ENCODE measurements around the gene KIF3A.

KIF3A gene

DNA sequence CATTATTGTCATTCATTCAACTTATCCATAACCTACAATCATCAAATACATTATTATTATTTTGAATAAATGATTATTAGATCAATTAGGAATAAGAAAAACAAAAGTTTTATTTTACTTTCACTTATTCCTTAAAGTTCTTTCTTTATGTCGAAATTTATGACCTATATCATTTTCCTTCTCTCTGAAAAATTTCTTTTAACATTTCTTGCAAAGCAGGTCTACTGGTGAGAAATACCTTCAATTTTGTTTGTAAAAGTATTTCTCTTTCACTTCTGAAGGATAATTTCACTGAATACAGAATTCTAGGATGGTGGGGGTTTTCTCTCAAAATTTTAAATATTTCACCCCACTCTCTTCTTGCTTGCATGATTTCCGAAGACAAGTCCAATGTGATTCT is 7.3 kb upstream of the KIF3A start:
- Histone ChIP-seq H3K27me3 (ENCODE audit: insufficient read depth, low read length) (peaks cover 3% of the 10 kb centered on the region; the same call in 1 of the 2 replicates), H3K9ac (ENCODE audit: low read length) (no peak overlapping the region)
- TF ChIP-seq, protein P1, sequence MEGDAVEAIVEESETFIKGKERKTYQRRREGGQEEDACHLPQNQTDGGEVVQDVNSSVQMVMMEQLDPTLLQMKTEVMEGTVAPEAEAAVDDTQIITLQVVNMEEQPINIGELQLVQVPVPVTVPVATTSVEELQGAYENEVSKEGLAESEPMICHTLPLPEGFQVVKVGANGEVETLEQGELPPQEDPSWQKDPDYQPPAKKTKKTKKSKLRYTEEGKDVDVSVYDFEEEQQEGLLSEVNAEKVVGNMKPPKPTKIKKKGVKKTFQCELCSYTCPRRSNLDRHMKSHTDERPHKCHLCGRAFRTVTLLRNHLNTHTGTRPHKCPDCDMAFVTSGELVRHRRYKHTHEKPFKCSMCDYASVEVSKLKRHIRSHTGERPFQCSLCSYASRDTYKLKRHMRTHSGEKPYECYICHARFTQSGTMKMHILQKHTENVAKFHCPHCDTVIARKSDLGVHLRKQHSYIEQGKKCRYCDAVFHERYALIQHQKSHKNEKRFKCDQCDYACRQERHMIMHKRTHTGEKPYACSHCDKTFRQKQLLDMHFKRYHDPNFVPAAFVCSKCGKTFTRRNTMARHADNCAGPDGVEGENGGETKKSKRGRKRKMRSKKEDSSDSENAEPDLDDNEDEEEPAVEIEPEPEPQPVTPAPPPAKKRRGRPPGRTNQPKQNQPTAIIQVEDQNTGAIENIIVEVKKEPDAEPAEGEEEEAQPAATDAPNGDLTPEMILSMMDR (IDR thresholded peaks at IDR 0.05; ENCODE audit: low read length) = no peak
- no peak for TF ChIP-seq EZH2 (IDR thresholded peaks at IDR 0.05; ENCODE audit: borderline replicate concordance, low read length)

DNA sequence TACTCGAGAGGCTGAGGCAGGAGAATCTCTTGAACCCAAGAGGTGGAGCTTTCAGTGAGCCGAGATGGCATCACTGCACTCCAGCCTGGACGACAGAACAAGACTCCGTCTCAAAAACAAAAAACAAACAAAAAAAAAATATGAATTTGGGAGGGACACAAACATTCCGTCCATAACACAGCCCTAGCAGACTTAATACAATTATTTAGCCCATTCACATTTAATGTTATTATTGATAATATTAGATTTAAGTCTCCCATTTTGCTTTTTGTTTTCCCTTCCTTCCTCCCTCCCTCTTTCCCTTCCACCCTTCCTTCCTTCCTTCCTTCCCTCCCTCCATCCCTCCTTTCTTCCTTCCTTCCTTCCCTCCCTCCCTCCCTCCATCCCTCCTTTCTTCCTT is 5.3 kb upstream of the KIF3A start:
- no peaks in the 10 kb centered on the region for H3K36me3 ChIP-seq (ENCODE audit: insufficient read depth, low read length)
- no peaks in the 10 kb centered on the region for H4K20me1 ChIP-seq (ENCODE audit: insufficient read depth, low read length)
- no peak overlapping the region for H3K9ac ChIP-seq (ENCODE audit: low read length)
- no peaks in the 10 kb centered on the region for H3F3A ChIP-seq (ENCODE audit: insufficient read depth, low read length)
- H3K27ac ChIP-seq (ENCODE audit: low read depth, low read length, poor library complexity, severe bottlenecking) = no peak overlapping the region
- H3K79me2 ChIP-seq (ENCODE audit: insufficient read depth, low read length) = no peaks in the 10 kb centered on the region
- peaks cover 3% of the 10 kb centered on the region; the same call in 1 of the 2 replicates for H3K27me3 ChIP-seq (ENCODE audit: insufficient read depth, low read length)
- H3K9me2 ChIP-seq (ENCODE audit: low read depth, low read length) = no peaks in the 10 kb centered on the region
- H3K4me1 ChIP-seq (ENCODE audit: insufficient read depth, low read length, severe bottlenecking) = peaks cover 18% of the 10 kb centered on the region
- no peak overlapping the region for H3K4me2 ChIP-seq (ENCODE audit: low read length)
- TF ChIP-seq, protein P1 (IDR thresholded peaks at IDR 0.05; ENCODE audit: low read length) = no peak
- TF ChIP-seq EZH2 (IDR thresholded peaks at IDR 0.05; ENCODE audit: borderline replicate concordance, low read length) = no peak
- H3K4me3 ChIP-seq (ENCODE audit: low read depth, low read length, poor library complexity, severe bottlenecking) = no peak overlapping the region
- H2AFZ ChIP-seq (ENCODE audit: low read length) = no peak overlapping the region
- no peaks in the 10 kb centered on the region for H3K9me3 ChIP-seq (ENCODE audit: low read length)

More for the DNA sequence above, 7.3 kb upstream of the KIF3A start:
- no peaks in the 10 kb centered on the region for H3K9me3 ChIP-seq (ENCODE audit: low read length)
- no peaks in the 10 kb centered on the region for H4K20me1 ChIP-seq (ENCODE audit: insufficient read depth, low read length)
- H3K27ac ChIP-seq (ENCODE audit: low read depth, low read length, poor library complexity, severe bottlenecking) = no peak overlapping the region
- no peak overlapping the region for H2AFZ ChIP-seq (ENCODE audit: low read length)
- no peak overlapping the region for H3K4me2 ChIP-seq (ENCODE audit: low read length)
- H3F3A ChIP-seq (ENCODE audit: insufficient read depth, low read length) = no peaks in the 10 kb centered on the region
- H3K4me1 ChIP-seq (ENCODE audit: insufficient read depth, low read length, severe bottlenecking) = peaks cover 14% of the 10 kb centered on the region
- H3K79me2 ChIP-seq (ENCODE audit: insufficient read depth, low read length) = no peaks in the 10 kb centered on the region
- no peaks in the 10 kb centered on the region for H3K36me3 ChIP-seq (ENCODE audit: insufficient read depth, low read length)
- H3K9me2 ChIP-seq (ENCODE audit: low read depth, low read length) = no peaks in the 10 kb centered on the region
- no peak overlapping the region for H3K4me3 ChIP-seq (ENCODE audit: low read depth, low read length, poor library complexity, severe bottlenecking)

DNA sequence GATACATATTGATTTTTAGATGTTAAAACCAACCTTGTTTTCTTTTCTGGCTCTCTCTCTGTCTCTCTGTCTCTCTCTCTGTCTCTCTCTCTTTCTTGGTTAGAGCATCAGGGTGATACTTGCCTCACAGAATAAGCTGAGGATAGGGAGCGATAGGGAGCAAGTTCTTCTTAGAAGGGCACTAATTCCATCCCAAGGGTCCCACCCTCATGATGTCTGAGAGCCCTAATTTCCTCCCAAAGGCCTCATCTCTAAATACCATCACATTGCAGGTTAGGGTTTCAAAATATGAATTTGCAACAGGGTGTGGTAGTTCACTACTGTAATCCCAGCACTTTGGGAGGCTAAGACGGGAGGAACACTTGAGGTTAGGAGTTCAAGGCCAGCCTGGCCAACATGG is 4.8 kb upstream of the KIF3A start:
- H3K9ac ChIP-seq (ENCODE audit: low read length) = no peak overlapping the region
- H2AFZ ChIP-seq (ENCODE audit: low read length) = no peak overlapping the region
- TF ChIP-seq, protein P1 (IDR thresholded peaks at IDR 0.05; ENCODE audit: low read length) = no peak
- TF ChIP-seq EZH2 (IDR thresholded peaks at IDR 0.05; ENCODE audit: borderline replicate concordance, low read length) = no peak
- no peaks in the 10 kb centered on the region for H3K36me3 ChIP-seq (ENCODE audit: insufficient read depth, low read length)
- H3F3A ChIP-seq (ENCODE audit: insufficient read depth, low read length) = no peaks in the 10 kb centered on the region
- H3K79me2 ChIP-seq (ENCODE audit: insufficient read depth, low read length) = no peaks in the 10 kb centered on the region
- peaks cover 3% of the 10 kb centered on the region; the same call in 1 of the 2 replicates for H3K27me3 ChIP-seq (ENCODE audit: insufficient read depth, low read length)
- H3K27ac ChIP-seq (ENCODE audit: low read depth, low read length, poor library complexity, severe bottlenecking) = no peak overlapping the region
- H4K20me1 ChIP-seq (ENCODE audit: insufficient read depth, low read length) = no peaks in the 10 kb centered on the region
- H3K9me3 ChIP-seq (ENCODE audit: low read length) = no peaks in the 10 kb centered on the region
- peaks cover 14% of the 10 kb centered on the region for H3K4me1 ChIP-seq (ENCODE audit: insufficient read depth, low read length, severe bottlenecking)
- H3K9me2 ChIP-seq (ENCODE audit: low read depth, low read length) = no peaks in the 10 kb centered on the region
- no peak overlapping the region for H3K4me2 ChIP-seq (ENCODE audit: low read length)
- no peak overlapping the region for H3K4me3 ChIP-seq (ENCODE audit: low read depth, low read length, poor library complexity, severe bottlenecking)
